Ishikawa (cell line): ENCODE results near the gene KRTAP10-3.

ENCODE experiments used
- CEBPB ChIP-seq: IDR thresholded peaks from 2 replicates; pipeline ENCODE4 v1.6.1; 2012
- CREB1 ChIP-seq: IDR thresholded peaks from 2 replicates; pipeline ENCODE4 v1.6.1; 2012; ENCODE audit warnings: low read depth
- EGR1 ChIP-seq: IDR thresholded peaks from 2 replicates; pipeline ENCODE4 v1.6.1; 2012
- EP300 ChIP-seq: IDR thresholded peaks from 2 replicates; pipeline ENCODE4 v1.6.1; 2012; ENCODE audit warnings: borderline replicate concordance
- RAD21 ChIP-seq: IDR thresholded peaks from 2 replicates; pipeline ENCODE4 v1.6.1; 2012; ENCODE audit warnings: low read depth
- TAF1 ChIP-seq: IDR thresholded peaks from 2 replicates; pipeline ENCODE4 v1.6.1; 2012; ENCODE audit warnings: low read depth, mild to moderate bottlenecking
- YY1 ChIP-seq: IDR thresholded peaks from 2 replicates; pipeline ENCODE4 v1.6.1; 2012; ENCODE audit warnings: low read depth
- TF ChIP-seq, protein P1 (sequence below): IDR thresholded peaks from 2 replicates; pipeline ENCODE4 v1.6.1; 2012; ENCODE audit warnings: low read depth, mild to moderate bottlenecking
- TF ChIP-seq, protein P2 (sequence below): IDR thresholded peaks from 2 replicates; pipeline ENCODE4 v1.6.1; 2012

DNA sequence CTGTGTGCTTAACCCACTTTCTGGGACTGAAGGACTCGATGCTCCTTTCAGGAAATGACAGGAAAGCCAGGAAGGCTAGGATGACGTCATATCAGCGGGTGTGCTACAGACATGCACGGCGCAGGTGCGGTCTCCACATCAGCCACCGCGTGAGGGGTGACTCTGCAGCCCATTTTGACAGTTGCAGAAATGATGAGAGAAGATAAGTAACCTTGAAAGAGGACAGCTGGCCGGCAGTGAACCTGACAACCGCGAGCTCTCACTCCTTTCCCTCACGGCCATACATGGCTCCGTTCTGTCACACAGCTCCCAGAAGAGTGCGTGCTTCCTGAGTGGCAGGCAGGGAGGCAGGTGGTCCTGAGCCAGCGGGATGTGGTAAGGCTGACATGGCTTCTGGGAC is 23.5 kb upstream of the KRTAP10-3 start:
- TF ChIP-seq, protein P1, sequence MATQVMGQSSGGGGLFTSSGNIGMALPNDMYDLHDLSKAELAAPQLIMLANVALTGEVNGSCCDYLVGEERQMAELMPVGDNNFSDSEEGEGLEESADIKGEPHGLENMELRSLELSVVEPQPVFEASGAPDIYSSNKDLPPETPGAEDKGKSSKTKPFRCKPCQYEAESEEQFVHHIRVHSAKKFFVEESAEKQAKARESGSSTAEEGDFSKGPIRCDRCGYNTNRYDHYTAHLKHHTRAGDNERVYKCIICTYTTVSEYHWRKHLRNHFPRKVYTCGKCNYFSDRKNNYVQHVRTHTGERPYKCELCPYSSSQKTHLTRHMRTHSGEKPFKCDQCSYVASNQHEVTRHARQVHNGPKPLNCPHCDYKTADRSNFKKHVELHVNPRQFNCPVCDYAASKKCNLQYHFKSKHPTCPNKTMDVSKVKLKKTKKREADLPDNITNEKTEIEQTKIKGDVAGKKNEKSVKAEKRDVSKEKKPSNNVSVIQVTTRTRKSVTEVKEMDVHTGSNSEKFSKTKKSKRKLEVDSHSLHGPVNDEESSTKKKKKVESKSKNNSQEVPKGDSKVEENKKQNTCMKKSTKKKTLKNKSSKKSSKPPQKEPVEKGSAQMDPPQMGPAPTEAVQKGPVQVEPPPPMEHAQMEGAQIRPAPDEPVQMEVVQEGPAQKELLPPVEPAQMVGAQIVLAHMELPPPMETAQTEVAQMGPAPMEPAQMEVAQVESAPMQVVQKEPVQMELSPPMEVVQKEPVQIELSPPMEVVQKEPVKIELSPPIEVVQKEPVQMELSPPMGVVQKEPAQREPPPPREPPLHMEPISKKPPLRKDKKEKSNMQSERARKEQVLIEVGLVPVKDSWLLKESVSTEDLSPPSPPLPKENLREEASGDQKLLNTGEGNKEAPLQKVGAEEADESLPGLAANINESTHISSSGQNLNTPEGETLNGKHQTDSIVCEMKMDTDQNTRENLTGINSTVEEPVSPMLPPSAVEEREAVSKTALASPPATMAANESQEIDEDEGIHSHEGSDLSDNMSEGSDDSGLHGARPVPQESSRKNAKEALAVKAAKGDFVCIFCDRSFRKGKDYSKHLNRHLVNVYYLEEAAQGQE, result no peak
- no peak for TF ChIP-seq CEBPB
- TF ChIP-seq CREB1, result no peak
- no peak for TF ChIP-seq RAD21
- TF ChIP-seq TAF1, result no peak
- TF ChIP-seq YY1, result no peak
- TF ChIP-seq EP300, result no peak
- TF ChIP-seq, protein P2, sequence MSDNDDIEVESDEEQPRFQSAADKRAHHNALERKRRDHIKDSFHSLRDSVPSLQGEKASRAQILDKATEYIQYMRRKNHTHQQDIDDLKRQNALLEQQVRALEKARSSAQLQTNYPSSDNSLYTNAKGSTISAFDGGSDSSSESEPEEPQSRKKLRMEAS, result no peak
- TF ChIP-seq EGR1, result no peak
